GM18520 (cell line): Measurements from ENCODE around the gene ZNF780A.
"Not testable (repeated sequence)": the region's sequence is repeated elsewhere in the genome, so short reads cannot be mapped to it uniquely, and the experiment has no call there.

Source experiments
- ATAC-seq: cut with Tn5 transposase; IDR thresholded peaks from one replicate; pipeline ENCODE4 v1.9.1; 2021; ENCODE audit not compliant: unreplicated experiment

ZNF780A gene

GRCh38 chr19:40090241-40091204 lies at the start of gene ZNF780A:
TSS of gene ZNF780A (minus strand) at chr19:40090943. CDS start at chr19:40084753, 6,190 bp downstream.
- ATAC-seq: peak; percentile 68

DNA sequence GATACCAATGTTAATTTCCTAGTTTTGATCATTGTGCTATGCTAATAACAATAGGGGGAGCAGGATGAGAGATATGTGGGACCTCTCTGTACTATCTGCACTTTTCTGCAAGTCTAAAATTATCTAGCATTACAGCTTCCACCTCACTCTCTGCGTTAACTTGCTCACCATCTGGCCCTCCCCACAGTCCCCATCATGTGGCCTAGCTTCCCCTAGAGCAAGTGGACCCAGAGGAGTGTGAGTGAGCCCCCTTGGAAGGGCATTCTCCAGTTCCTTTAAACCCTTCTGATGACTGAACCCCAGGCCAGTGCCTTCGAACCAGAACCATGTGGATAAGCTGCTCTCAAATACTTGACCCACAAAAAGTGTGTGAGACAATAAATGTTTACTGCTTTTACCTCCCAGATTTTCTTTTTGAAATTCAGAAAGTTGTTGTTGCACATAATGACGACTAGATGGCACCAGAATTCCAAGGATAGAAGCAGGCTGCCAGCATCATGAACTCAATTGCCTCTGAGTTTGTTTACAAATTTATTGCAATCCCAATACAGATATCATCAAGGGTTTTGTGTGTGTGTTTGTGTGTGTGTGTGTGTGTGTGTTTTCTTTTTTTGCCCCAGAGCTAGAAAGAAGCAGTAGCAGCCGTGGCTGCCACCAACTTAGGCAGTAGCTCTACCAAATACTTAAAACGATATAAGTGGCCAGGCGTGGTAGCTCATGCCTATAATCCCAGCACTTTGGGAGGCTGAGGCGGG lies 49.0 kb upstream of the ZNF780A start:
- ATAC-seq: no peak

- ATAC-seq: no peak
Observed at GRCh38 chr19:40136818-40137217, 46.1 kb upstream of the ZNF780A start.

DNA sequence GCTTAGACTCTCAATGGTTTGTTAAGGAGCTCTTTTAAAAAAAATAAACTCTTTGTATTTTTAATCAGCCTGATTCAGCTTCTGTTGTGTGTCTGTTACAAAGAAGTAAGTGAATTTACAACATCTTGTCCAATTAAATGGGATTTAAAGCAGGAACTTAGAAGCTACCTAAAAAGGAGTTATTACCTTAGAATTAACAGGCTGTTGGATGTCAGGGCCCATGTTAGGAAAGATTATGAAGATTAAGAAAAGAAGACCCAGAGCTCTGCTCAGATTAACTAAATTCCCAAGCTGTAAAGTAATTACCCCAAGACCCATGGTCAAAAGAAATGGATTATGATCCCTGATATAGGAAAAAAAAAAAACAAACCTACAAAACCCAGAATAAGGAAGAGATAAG lies 44.1 kb upstream of the ZNF780A start:
- ATAC-seq: no peak

DNA sequence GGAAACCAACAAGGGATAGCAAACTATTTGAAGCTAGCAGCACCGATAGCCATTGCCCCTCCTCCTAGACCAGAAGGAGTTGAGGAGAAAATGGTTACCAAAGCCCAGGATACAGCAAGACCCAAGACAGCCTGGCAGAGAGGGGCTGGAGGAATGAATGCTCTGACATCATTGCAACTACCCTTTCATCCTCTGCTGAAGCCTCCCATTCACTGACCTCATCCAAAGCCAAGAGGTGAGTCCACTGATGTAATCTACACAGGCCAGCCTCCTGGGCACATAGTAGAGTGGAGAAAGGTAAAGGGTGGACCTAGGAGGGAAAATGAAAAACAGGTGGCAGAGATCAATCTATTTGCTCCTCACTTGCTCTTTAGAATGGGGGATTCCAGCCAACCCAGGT lies 42.7 kb upstream of the ZNF780A start:
- ATAC-seq: no peak

- ATAC-seq: no peak
Observed at GRCh38 chr19:40130013-40130412, 39.3 kb upstream of the ZNF780A start.

- ATAC-seq: no peak
Observed at GRCh38 chr19:40129425-40129824, 38.7 kb upstream of the ZNF780A start.

- ATAC-seq: no peak
Observed at GRCh38 chr19:40128991-40129390, 38.2 kb upstream of the ZNF780A start.

DNA sequence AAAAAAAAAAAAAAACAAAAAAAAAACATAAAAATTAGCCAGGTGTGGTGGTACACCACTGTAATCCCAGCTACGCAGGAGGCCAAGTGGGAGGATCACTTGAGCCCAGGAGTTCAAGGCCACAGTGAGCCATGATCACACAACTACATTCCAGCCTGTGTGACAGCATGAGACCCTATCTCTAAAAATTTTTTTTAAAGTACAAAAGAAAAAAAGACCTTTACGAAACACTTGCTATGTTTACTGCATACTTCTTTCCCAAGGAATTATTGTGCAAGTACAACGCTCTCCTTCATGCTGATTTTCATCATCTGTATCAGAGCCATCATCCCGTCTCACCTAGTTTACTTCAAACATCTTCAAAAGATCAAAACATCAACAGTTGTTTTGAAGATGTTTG lies 28.6 kb upstream of the ZNF780A start:
- no peak for ATAC-seq

DNA sequence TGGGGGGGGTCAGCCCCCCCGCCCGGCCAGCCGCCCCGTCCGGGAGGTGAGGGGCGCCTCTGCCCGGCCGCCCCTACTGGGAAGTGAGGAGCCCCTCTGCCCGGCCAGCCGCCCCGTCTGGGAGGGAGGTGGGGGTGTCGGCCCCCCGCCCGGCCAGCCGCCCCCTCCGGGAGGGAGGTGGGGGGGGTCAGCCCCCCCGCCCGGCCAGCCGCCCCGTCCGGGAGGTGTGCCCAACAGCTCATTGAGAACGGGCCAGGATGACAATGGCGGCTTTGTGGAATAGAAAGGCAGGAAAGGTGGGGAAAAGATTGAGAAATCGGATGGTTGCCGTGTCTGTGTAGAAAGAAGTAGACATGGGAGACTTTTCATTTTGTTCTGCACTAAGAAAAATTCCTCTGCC lies 27.9 kb upstream of the ZNF780A start:
- not testable (repeated sequence) for ATAC-seq

GRCh38 chr19:40116075-40116474 lies 25.3 kb upstream of the ZNF780A start:
- no peak for ATAC-seq

- not testable (repeated sequence) for ATAC-seq
Observed at GRCh38 chr19:40114119-40114518, 23.4 kb upstream of the ZNF780A start.

DNA sequence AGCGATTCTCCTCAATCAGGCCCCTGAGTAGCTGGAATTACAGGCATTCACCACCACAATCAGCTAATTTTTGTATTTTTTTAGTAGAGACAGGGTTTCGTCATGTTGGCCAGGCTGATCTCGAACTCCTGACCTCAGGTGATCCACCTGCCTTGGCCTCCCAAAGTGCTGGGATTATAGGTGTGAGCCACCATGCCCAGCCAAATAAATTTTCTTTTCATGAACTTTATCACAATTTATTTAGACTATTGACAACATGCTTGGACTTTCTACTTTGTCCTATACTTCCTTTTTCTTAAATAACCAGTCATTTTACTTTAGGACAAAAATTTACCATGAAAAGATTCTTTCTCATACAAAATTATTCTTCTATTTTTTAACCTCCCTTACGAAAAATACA lies 21.5 kb upstream of the ZNF780A start:
- ATAC-seq: not testable (repeated sequence)

DNA sequence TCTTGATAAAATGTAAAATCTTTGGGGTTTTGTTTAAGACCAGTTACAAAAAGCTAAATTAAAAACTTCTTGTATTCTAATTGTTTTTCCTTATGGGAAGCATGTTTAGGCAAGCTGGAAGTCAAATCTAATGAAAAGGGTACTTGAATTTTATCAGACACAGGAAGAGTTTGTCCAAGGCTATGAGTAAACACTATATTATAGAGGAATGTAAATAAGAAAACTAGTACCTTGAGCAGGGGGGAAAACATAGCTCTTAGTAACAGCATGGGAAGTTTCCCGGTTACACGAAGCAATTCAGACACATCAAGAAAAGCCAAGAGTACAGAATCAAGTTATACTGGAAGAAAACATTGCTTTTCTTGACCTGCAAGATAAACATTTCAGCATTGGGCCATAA lies 19.8 kb upstream of the ZNF780A start:
- no peak for ATAC-seq

DNA sequence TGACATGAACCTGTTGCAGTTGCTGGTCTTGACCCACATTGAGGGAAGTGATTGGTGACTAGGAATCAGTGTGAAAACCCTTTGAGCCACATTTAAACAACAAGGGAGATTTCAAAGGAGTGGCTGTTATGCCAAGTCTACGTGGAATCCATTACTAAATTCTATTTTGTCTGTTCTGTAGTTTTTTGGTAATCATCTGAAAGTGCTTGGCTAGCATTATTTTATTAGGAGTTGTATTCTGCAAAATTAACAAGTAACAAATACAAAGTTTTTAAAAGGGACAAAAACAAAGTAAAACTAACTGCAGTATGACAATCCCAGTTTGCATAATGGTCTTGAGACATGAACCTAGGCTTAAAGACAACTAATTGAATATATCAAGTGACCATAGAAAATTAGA lies 14.0 kb upstream of the ZNF780A start:
- ATAC-seq: no peak

DNA sequence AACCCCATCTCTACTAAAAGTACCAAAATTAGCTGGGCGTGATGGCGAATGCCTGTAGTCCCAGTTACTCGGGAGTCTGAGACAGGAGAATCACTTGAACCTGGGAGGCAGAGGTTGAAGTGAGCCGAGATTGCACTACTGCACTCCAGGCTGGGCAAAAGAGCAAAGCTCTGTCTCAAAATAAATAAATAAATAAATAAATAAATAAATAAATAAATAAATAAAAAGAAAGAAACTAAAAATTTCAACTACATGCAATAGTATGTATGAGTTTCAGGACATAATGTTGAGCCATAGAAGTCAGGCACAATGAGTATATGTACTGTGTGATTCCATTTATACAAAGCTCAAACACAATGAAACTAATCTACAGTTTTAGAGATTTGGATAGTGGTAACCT lies 12.9 kb upstream of the ZNF780A start:
- ATAC-seq: no peak

DNA sequence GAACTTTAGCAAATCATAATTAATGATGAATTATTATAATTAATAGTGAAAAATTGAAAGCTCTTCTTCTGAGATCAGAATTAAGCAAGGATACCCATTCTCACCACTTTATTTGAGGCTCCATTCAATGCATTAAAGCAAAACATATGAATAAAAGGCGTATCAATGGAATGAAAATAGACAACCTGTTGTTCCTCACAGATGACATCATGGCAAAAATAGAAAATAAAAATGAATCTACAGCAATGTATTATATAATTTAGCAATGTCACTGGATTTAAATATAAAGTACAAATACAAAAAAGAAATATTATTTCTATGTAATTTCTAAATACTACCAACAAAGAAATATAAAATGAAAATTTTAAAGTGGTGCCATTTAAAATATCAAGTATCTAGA lies 11.1 kb upstream of the ZNF780A start:
- no peak for ATAC-seq

DNA sequence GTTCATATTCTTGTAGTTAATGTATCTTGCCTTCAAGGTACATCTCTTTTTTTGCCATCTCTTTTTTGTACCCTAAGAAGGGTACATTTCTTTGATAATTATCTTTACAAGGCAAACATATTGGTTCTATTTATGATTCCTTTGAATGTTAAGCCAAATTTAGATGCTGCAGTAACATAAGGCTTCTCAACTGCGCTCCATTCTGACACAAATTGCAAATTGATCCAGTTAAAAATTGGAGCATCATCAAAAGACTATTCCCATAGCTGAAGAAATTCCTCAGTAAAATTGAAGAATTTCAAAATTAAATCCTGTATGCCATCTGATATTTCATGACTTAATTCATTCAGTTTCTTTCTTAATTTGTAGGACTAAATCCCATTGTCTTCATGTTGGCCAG lies 2.7 kb upstream of the ZNF780A start:
- ATAC-seq: no peak

DNA sequence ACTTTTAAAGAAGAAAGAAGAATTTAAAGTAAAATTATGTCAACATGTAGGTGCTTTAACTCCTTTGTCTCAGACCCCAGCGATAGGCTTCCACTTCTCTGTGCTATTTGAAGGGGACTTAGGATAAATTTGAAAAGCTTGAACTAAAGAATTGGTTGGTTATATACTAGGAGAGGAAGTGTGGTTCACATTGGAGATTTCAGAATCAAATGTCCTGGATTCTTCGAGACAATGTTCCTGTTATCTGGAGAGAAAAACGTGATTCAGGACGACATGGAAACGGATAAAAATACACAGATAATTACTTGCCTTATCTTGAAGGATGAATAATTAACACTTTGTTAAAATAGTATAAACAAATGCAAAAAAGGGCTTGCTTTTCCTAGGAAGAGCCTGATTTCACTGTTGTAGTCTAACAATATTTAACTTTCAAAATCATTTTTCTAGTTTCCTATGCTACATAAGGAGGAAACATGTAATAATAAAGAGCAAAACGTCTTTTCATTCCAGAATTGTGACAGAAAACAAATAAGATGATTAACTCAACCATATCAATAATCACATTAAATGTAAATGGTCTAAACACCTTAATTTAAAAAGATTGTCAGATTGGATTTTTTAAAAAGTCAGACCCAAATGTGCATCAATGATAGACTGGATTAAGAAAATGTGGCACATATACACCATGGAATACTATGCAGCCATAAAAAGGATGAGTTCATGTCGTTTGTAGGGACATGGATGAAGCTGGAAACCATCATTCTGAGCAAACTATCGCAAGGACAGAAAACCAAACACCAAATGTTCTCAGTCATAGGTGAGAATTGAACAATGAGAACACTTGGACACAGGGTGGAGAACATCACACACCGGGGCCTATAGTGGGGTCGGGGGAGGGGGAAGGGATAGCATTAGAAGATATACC lies 724 bp upstream of the ZNF780A start:
- no peak for ATAC-seq

DNA sequence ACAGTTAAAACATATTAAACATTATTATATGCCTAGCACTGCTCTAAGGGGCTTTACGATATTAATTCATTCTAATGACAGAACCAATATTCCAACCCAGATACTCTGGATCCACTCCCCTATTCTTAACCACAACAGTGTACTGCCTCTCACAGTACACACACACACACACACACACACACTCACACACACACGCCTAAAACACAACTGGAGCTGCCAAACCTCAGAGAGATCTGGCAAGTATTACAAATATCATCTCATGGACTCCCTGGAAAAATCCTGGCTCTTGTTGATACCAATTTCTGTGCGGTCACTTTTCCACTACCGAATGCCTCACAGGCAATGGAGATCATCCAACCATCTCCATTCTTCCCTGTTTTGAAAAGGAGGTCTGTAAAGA lies 1.3 kb downstream of the ZNF780A start:
- no peak for ATAC-seq
